GM12873 (cell line): ENCODE results near the gene PPFIA4.

Source experiments
- CTCF ChIP-seq: IDR thresholded peaks from 2 replicates; pipeline ENCODE4 v1.5.1; 2012; ENCODE audit warnings: low read depth, mild to moderate bottlenecking, moderate library complexity, low read length, control low read depth; ENCODE audit not compliant: insufficient read depth; ENCODE audit errors: missing control alignments

Gene PPFIA4

DNA sequence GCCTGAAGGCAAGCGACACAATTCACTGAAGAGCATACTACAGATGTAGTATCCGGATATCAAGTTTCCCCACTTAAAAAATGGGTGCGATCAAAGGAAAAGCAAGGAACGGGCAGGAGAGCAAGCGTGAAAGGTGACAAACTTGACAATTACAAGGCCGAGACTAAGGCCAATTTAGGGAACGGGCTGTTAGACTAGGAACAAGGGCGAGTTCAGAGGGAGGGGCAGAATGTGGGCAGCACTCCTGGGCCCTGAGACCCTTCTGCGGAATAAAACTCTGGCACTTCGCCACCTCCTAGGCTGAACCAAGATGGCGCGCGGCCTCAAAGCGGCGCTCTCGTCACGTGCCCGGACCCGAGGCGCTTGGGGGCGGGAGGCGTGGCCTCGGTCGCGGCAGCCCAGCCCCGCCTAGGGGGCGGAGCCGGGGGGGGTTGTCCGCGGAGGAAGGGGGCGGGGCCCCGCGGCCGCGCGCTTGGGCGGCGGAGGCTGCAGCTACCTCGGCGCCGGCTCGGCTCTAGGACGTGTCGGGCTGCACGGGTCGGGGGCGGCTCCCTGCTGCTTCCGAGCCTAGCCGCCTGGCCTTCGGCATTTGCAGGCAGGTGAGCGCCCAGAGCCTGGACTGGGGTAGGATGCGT lies at the start of gene PPFIA4:
Gene PPFIA4, plus strand, starts transcription at position 461 of the 635 bp plus-strand sequence. CDS start 12,518 bp downstream, outside the sequence.
- no peak for TF ChIP-seq CTCF

DNA sequence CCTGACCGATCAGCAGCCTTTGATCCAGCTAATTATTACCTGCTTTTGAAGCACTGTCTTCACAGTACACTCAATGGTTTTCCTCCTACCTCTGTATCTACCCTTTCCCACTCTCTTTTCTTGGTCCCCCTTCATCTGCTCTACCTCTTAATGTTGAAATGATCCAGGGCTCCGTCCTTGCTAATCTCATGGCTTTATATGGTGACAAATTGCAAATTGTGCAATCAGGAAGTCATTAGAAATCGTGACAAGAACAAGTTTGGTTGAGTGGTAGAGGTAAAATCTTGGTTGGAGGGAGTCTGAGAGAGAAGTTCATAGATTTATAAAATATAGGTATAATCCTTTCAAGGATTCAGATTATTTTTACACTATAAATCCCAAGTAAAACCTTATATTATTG lies 49.7 kb upstream of the PPFIA4 start:
- TF ChIP-seq CTCF: no peak

DNA sequence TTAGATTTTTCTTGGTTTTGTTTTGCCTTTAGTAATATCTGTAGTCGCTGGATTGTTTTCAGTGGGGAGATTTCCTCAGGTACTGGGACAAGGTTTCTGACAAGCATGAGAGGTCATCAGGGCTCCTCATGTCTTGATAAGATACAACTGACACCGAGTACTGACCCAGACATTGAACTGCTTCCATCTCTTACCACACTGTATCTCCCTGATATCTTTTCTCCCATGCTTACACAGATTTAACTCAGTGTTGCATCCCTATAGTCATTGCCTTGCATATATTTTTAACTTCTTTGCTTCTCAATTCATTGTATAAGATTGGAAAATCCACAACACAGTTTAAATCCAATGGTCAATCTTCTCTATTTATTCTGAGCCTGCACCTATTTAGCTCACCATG lies 46.8 kb upstream of the PPFIA4 start:
- no peak for TF ChIP-seq CTCF

DNA sequence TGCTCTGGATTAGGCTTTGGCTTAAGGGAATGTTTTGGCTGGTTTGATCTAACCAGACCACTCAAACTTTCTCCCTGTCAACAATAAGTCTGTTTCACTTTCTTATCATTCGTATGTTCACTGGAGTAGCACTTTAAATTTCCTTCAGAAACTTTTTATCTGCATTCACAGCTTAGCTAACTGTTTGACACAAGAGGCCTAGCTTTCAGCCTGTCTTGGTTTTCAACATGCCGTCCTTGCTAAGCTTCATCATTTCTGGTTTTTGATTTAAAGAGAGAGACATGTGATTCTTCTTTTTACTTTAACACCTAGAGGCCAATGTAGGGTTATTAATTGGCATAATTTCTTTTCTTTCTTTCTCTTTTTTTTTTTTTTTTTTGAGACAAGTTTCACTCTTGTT lies 44.4 kb upstream of the PPFIA4 start:
- no peak for TF ChIP-seq CTCF

DNA sequence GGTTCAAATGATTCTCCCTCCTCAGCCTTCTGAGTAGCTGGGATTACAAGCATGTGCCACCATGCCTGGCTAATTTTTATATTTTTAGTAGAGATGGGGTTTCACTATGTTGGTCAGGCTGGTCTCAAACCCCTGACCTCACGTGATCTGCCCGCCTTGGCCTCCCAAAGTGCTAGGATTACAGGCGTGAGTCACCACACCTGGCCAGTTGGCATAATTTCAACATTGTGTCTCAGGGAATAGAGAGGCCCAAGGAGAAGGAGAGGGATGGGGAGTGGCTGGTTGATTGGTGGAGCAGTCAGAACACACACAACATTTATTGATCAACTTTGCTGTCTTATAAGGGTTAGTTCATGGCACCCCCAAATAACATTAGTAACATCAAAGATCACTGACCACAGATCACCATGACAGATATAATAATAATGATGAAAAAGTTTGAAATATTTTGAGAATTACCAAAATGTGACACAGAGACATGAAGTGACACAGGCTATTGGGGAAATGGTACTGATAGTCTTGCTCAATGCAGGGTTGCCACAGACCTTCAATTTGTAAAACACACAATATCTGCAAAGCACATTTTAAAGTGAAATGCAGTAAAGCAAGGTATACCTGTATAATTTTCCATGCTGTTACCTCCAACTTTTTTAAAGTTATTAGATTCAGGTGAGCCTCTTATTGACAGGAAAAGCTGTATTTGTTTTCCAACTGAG lies 43.4 kb upstream of the PPFIA4 start:
- no peak for TF ChIP-seq CTCF

- no peak for TF ChIP-seq CTCF
Observed at GRCh38 chr1:202987255-202987654, 39.0 kb upstream of the PPFIA4 start.

- no peak for TF ChIP-seq CTCF
Observed at GRCh38 chr1:202987922-202988583, 38.2 kb upstream of the PPFIA4 start.
